Raji (cell line): ENCODE data around the gene CDCA3.

Experiments used
- POLR2A ChIP-seq: IDR thresholded peaks from 2 replicates; pipeline ENCODE4 v1.6.1; 2011; ENCODE audit warnings: low read depth, low read length, control low read depth; ENCODE audit not compliant: insufficient read depth

CDCA3 gene

DNA sequence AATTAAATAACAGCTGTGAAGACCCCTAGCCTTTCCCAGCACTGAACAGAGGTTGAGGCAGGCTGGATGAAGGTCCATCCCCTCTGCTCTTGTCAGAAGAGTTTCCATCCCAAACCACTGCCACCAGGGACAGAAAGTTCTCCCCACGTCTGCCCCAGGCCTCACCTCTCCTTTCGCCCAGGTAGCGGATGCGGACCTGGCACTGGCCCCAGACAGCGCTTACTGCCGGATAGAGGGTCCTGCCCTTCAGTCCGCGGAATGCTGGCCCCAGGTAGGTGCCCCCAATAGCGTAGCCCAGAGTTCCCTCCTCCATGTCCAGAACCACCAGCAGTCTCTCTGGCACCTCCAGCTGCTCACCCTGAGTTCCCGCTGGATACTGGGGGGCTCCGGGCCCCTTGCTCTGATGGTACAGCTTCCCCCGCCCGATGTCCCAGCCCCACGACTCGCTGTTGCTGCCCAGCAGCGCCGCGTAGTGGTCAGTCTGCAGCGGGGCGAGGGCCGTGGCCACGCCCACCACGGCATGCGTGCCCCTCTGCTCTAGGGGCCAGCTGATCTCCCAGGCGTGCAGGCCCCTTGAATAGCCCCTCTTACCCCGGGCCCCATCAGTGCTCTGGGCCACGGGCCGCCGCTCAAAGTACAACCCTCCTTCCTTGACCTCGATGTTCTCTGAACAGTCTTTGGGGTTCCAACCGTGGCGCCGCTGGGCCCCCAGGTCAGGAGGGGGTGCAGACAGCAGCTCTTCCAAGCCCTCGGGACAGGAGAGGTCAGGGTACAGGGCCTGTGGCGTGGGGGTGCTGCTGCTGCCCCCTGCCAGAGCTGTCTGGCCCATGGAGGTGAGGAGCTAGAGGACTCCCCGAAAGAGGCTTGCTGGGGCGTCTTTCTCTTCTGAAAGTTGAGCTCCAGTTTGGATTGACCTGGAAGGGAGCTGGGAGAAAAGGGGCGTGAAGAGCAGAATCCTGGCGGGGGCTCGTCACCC lies 21.3 kb upstream of the CDCA3 start:
- TF ChIP-seq POLR2A: peak; percentile 54; the same call in 1 of the 2 replicates

GRCh38 chr12:6871052-6871957 lies 20.2 kb upstream of the CDCA3 start:
- TF ChIP-seq POLR2A: peak; percentile 70

DNA sequence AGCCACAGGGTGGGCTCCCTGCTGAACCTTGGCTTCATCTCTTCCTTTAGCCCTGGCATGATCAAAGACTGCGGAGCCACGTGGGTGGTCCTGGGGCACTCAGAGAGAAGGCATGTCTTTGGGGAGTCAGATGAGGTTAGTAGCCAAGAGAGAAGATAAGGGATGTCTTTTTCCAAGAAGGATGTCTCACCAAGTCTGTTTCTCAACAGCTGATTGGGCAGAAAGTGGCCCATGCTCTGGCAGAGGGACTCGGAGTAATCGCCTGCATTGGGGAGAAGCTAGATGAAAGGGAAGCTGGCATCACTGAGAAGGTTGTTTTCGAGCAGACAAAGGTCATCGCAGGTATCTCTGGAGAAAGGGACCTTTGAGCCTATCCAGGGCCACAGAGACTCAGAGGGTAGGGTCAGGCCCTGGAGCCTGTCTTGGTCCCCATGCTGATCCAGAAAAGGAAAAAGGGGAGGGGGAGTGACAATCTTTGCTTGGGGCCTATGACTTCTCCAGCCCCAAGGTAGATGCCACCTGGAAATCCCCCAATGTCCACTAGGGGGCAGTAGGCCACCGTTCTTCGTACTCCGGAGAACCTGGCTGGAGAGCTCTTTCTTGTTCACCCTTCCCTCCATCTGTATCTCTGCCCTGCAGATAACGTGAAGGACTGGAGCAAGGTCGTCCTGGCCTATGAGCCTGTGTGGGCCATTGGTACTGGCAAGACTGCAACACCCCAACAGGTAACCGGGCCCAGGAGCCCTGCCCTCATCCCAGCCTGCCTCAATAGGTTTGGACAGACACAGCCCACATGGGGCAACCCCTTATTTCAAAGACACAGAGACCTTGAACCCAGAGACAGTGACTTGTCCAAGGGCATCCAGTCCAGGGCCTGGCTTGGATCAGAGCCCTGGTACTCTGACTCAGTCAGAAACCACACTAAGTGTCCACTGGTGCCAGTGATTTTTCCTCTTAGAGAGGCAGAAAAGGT lies 18.2 kb upstream of the CDCA3 start:
- no peak for TF ChIP-seq POLR2A

- peak; percentile 5; the same call in 1 of the 2 replicates for TF ChIP-seq POLR2A
Observed at GRCh38 chr12:6868211-6869048, 17.3 kb upstream of the CDCA3 start.

DNA sequence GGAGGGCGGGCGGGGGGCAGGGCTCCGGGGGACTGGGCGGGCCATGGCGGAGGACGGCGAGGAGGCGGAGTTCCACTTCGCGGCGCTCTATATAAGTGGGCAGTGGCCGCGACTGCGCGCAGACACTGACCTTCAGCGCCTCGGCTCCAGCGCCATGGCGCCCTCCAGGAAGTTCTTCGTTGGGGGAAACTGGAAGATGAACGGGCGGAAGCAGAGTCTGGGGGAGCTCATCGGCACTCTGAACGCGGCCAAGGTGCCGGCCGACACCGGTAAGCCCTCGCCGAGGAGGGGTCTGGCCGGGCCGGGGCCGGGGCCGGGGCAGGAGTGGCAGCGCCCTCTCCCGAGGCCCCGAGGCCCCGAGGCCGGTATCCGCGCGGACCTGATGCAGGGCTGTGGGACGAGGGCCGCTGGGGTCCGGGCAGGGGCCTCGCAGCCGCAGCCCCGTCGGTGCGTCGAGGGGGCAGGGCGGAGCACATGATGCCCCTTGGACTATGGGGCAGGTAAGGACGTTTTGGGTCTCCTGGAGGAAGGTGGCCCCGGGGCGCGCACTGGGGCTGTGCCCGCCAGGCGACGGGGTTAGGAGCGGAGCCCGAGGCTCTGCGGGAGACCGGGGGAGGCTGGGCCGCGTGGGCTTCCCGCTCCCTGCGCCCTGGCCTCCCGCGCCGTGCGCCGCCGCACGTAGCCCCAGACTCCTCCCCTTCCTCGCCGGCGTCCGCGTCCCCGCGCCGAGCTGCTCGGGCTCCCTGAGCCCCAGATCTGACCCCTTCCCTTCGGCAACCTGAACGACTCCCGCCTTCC lies 16.5 kb upstream of the CDCA3 start, which contains the start of gene TPI1:
Gene TPI1 (plus strand): TSS at position 119 of the 798 bp plus-strand sequence. CDS start 36 bp downstream, at position 155.
- peak; percentile 92 for TF ChIP-seq POLR2A

- TF ChIP-seq POLR2A: no peak
Observed at GRCh38 chr12:6866920-6867412, 15.9 kb upstream of the CDCA3 start.

- no peak for TF ChIP-seq POLR2A
Observed at GRCh38 chr12:6866163-6866919, 15.3 kb upstream of the CDCA3 start.

DNA sequence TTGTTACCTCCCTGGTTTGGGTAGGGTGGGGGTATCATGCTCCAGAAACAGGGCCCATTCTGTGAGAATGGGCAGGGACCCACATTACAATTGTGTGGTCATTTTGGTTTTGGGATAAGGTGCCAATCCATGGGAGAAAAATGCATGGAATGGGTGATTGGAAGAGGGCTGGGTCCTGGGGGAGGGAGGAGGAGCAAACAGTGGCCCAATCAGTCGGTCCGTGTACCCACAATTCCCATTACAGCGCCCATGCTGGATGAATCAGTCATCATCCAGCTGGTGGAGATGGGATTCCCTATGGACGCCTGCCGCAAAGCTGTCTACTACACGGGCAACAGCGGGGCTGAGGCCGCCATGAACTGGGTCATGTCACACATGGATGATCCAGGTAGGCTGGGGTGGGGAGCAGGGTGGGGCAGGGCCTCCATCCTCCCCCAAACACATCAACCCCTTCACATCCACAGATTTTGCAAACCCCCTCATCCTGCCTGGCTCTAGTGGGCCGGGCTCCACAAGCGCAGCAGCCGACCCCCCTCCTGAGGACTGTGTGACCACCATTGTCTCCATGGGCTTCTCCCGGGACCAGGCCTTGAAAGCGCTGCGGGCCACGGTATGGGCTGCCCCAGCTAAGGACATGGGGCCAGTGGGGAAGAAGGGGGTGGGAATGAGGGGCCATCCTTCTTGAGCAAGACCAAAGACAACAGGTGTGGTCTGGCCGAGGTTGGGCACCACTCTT lies 12.7 kb upstream of the CDCA3 start:
- no peak for TF ChIP-seq POLR2A

GRCh38 chr12:6863033-6863432 lies 11.9 kb upstream of the CDCA3 start:
- no peak for TF ChIP-seq POLR2A

DNA sequence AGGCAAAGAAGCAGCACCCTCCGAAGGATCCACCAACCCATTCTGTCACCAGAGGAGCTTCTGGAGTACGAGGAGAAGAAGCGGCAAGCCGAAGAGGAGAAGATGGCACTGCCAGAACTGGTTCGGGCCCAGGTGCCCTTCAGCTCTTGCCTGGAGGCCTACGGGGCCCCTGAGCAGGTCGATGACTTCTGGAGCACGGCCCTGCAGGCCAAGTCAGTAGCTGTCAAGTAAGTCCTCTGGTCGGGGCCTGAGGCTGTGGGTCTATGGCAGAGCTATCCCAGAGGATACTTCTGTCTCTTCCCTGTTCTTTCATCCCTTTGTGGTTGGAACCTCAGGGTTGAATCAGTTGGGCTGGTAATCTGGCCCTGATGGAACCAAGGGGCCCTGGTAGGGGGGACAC lies 10.3 kb upstream of the CDCA3 start:
- no peak for TF ChIP-seq POLR2A

DNA sequence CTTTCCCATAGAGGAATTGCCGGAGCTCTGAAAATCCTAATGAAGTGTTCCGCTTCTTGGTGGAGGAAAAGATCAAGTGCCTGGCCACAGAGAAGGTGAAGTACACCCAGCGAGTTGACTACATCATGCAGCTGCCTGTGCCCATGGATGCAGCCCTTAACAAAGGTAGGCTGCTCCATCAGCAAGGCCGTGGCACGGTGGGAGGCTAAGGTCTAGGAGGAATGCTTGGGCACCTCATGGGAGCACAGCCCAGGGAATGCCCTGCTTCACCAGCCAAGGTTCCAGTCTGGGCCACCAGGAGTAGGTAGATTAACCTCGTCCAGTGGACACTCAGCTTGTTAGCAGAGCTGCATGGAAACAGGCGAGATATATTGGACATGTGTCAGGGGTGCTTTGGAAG lies 9.9 kb upstream of the CDCA3 start:
- TF ChIP-seq POLR2A: no peak
